ENCODE measurements around the gene TOP2B. TPM values are rescaled to one million over a fixed set of nuclear protein-coding genes. Genes with fewer than 3 reads are reported as not detected.

TOP2B gene
- total and polyA plus RNA-seq, 3 donors from 2014 or later: 46.4 to 86.5 (median 76.9) TPM

GRCh38 chr3:25633919-25634318 is 30.8 kb downstream of the TOP2B start:
- no peak overlapping the region for H3K4me3 ChIP-seq
- TF ChIP-seq, protein P1, sequence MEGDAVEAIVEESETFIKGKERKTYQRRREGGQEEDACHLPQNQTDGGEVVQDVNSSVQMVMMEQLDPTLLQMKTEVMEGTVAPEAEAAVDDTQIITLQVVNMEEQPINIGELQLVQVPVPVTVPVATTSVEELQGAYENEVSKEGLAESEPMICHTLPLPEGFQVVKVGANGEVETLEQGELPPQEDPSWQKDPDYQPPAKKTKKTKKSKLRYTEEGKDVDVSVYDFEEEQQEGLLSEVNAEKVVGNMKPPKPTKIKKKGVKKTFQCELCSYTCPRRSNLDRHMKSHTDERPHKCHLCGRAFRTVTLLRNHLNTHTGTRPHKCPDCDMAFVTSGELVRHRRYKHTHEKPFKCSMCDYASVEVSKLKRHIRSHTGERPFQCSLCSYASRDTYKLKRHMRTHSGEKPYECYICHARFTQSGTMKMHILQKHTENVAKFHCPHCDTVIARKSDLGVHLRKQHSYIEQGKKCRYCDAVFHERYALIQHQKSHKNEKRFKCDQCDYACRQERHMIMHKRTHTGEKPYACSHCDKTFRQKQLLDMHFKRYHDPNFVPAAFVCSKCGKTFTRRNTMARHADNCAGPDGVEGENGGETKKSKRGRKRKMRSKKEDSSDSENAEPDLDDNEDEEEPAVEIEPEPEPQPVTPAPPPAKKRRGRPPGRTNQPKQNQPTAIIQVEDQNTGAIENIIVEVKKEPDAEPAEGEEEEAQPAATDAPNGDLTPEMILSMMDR (IDR thresholded peaks at IDR 0.05): no peak
- no peak for TF ChIP-seq POLR2A (IDR thresholded peaks at IDR 0.05)
- no peak overlapping the region for H3K27ac ChIP-seq
- no peaks in the 10 kb centered on the region for H3K36me3 ChIP-seq (ENCODE audit: low read depth, missing control alignments)
- H3K4me1 ChIP-seq: no peaks in the 10 kb centered on the region
- 94 to 97% methylated on average over 3 of the region's 3 CpGs for WGBS, 2 donors
- H3K27me3 ChIP-seq: no peaks in the 10 kb centered on the region
- intact Hi-C loops (cut with DNase I; ENCODE audit: low total_unique reads): no loop called here
- DNase-seq: no peak
- H3K9me3 ChIP-seq: no peaks in the 10 kb centered on the region

GRCh38 chr3:25631989-25632388 is 32.7 kb downstream of the TOP2B start:
- no peaks in the 10 kb centered on the region for H3K4me1 ChIP-seq
- H3K27me3 ChIP-seq: no peaks in the 10 kb centered on the region
- H3K9me3 ChIP-seq: no peaks in the 10 kb centered on the region
- WGBS, 2 donors: 94 to 97% methylated on average over 1 of the region's 1 CpG
- H3K4me3 ChIP-seq: no peak overlapping the region
- no peaks in the 10 kb centered on the region for H3K36me3 ChIP-seq (ENCODE audit: low read depth, missing control alignments)
- intact Hi-C loops (cut with DNase I; ENCODE audit: low total_unique reads): no loop called here
- TF ChIP-seq, protein P1 (IDR thresholded peaks at IDR 0.05): no peak
- TF ChIP-seq POLR2A (IDR thresholded peaks at IDR 0.05): no peak
- H3K27ac ChIP-seq: no peak overlapping the region
- DNase-seq: no peak

- no peak for DNase-seq
- intact Hi-C loops (cut with DNase I; ENCODE audit: low total_unique reads): no loop called here
- no peak for TF ChIP-seq POLR2A (IDR thresholded peaks at IDR 0.05)
- TF ChIP-seq, protein P1 (IDR thresholded peaks at IDR 0.05): no peak
Measured at GRCh38 chr3:25621087-25621486, 43.6 kb downstream of the TOP2B start.

DNA sequence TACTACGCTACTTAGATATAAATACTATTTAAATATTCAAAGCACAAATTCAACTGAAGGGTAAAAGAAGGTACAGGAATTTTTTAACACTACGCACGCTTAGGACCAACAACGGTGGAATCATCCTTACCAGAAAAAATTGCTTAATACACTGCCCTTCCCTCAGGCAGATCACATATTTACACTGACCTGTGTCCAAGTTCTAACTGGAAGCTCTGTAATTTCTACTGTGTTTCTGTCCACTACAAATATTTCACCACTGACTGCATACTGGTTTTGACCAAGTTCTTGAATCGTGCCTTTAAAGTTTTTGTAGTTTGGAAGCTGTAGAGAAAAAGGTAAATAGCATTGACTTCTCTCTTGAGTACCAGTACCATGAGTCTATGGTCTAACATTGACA is 44.2 kb downstream of the TOP2B start:
- H3K27ac ChIP-seq: no peak overlapping the region
- H3K4me3 ChIP-seq: no peak overlapping the region
- H3K4me1 ChIP-seq: no peaks in the 10 kb centered on the region
- 93 to 96% methylated on average over 5 of the region's 5 CpGs for WGBS, 2 donors
- no peak for TF ChIP-seq POLR2A (IDR thresholded peaks at IDR 0.05)
- TF ChIP-seq, protein P1 (IDR thresholded peaks at IDR 0.05): no peak
- no peaks in the 10 kb centered on the region for H3K36me3 ChIP-seq (ENCODE audit: low read depth, missing control alignments)
- H3K9me3 ChIP-seq: no peaks in the 10 kb centered on the region
- H3K27me3 ChIP-seq: no peaks in the 10 kb centered on the region
- no peak for DNase-seq
- intact Hi-C loops (cut with DNase I; ENCODE audit: low total_unique reads): no loop called here

More at GRCh38 chr3:25621087-25621486, 43.6 kb downstream of the TOP2B start:
- Histone ChIP-seq H3K27ac (no peak overlapping the region), H3K4me3 (no peak overlapping the region), H3K36me3 (ENCODE audit: low read depth, missing control alignments) (no peaks in the 10 kb centered on the region), H3K27me3 (no peaks in the 10 kb centered on the region), H3K9me3 (no peaks in the 10 kb centered on the region), H3K4me1 (no peaks in the 10 kb centered on the region)
- 98 to 100% methylated on average over 2 of the region's 2 CpGs for WGBS, 2 donors

DNA sequence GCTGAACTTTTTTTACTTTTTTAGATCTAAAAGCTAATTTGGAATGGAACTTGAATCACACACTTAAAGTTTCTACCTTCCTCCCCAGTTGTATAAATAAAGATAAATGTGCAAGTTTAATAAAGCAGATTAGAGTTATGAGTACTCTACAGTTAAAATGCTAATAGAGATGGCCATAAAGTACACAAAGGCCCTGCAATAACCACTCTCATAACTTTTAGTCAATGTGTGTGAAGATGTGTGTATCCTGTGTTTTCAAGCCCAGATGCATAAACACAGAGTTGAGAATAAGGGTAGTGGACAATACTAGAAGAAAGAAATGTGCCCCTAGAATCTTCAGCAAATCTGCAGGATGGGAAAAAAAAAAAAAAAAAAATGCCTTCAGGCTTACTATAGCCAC is 45.3 kb downstream of the TOP2B start:
- H3K9me3 ChIP-seq: no peaks in the 10 kb centered on the region
- H3K4me1 ChIP-seq: no peaks in the 10 kb centered on the region
- DNase-seq: no peak
- no peaks in the 10 kb centered on the region for H3K36me3 ChIP-seq (ENCODE audit: low read depth, missing control alignments)
- intact Hi-C loops (cut with DNase I; ENCODE audit: low total_unique reads): no loop called here
- H3K27ac ChIP-seq: no peak overlapping the region
- no peaks in the 10 kb centered on the region for H3K27me3 ChIP-seq
- TF ChIP-seq POLR2A (IDR thresholded peaks at IDR 0.05): no peak
- TF ChIP-seq, protein P1 (IDR thresholded peaks at IDR 0.05): no peak
- H3K4me3 ChIP-seq: no peak overlapping the region

Measured in testis (tissue), 3 donors.